Activated CD4-positive, alpha-beta T cell treated with anti-CD3 and anti-CD28 coated beads for 36 hours (primary cell): ENCODE results near the gene TBCD. TPM values are rescaled to one million over a fixed set of nuclear protein-coding genes. Genes with fewer than 3 reads are reported as not detected.

ENCODE experiments used
- ATAC-seq: fragments of 200-7000 bp; cut with Tn5 transposase; one replicate; pipeline ENCODE4 v1.10.0; 2021; ENCODE audit warnings: mild to moderate bottlenecking, moderate library complexity
- CTCF ChIA-PET: fragments of 350-600 bp; sonication (Branson Sonifier 250); formaldehyde crosslinking; loops from one replicate; lab custom pipeline; 2021; ENCODE audit warnings: antibody characterized with exemption; lab: Charles Lee
- POLR2A ChIA-PET: fragments of 350-600 bp; sonication (Branson Sonifier 250); formaldehyde crosslinking; loops from one replicate; lab custom pipeline; 2021; ENCODE audit warnings: antibody characterized with exemption, inconsistent platforms; lab: Charles Lee
- DNase-seq: peaks from one replicate; pipeline ENCODE4 v3.0.0-alpha.2; 2020
- H3K27ac Mint-ChIP-seq: one replicate; pipeline ENCODE4 v1.8.0; 2021; ENCODE audit warnings: mixed read lengths
- H3K27me3 Mint-ChIP-seq: one replicate; pipeline ENCODE4 v1.8.0; 2021; ENCODE audit warnings: mixed read lengths
- H3K36me3 Mint-ChIP-seq: one replicate; pipeline ENCODE4 v1.8.0; 2021; ENCODE audit warnings: low read depth, mixed read lengths
- H3K4me1 Mint-ChIP-seq: one replicate; pipeline ENCODE4 v1.8.0; 2021; ENCODE audit warnings: mixed read lengths
- H3K4me3 Mint-ChIP-seq: one replicate; pipeline ENCODE4 v1.8.0; 2021; ENCODE audit warnings: mild to moderate bottlenecking, moderate library complexity, mixed read lengths
- H3K9me3 Mint-ChIP-seq: one replicate; pipeline ENCODE4 v1.8.0; 2021; ENCODE audit warnings: low read depth, mixed read lengths
- intact Hi-C, 2 experiments: fragments of 100-400 bp; cut with DNase I in 1 of 2; cut with micrococcal nuclease in 1 of 2; formaldehyde crosslinking; loops; one replicate each; pipeline versions ENCODE4 v1.14.2 to v1.15.1; 2022 to 2024; cut with DNase I, micrococcal nuclease
- total RNA-seq, 2 experiments: library from RNA; stranded (reverse); gene quantifications; one replicate each; pipeline ENCODE4 v1.2.3, GENCODE V29; 2021

TBCD gene
- total RNA-seq, 2 experiments from 2014 or later: 83.3 to 97.2 TPM

DNA sequence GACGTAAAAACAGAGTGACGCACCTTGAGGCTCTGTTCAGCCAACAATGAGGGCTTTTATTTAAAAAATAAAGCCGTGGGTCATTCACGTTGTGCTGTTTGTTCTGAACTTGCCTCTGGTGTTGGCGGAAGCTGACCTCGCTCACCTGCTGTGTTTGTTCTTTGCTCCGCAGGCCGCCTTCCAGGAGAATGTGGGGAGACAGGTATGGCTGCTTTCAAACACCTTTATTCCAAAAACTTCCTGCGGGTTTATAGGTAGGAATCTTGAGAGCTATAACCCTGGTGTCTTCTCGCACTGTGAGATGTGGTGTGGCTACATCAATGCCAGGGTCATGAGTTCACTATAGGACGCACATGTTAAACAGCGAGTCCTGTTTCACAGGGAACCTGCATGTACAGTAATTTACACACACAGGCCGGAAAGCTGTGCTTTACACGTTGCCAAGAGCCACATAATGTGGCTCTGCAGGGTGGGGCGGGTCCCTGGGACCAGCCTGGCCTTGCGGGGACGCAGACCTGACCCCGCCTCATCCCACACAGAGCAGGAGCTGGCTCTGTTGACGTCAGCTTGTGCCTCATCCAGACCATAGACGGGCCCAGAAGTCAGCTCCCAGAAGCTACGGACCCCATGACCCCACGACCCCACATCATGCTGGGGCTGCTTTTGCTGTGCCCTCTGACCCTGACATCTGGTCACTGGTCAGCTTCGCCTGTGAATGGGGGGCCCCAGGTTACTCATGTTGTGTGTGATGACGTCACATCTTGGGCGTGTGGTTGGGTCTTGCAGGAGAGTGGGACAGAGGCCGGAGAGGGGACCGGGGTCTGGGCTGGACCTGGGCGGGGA is 137.9 kb downstream of the TBCD start:
- Mint-ChIP-seq H3K36me3 (peaks cover 25% of the 10 kb centered on the region), H3K9me3 (no peaks in the 10 kb centered on the region), H3K4me3 (no peak overlapping the region), H3K27ac (no peak overlapping the region), H3K4me1 (peaks cover 52% of the 10 kb centered on the region), H3K27me3 (no peaks in the 10 kb centered on the region)
- ChIA-PET CTCF (no interaction called here), POLR2A (no interaction called here)
- DNase-seq (no peak), ATAC-seq (no peak)
- intact Hi-C loops: no loop called here

DNA sequence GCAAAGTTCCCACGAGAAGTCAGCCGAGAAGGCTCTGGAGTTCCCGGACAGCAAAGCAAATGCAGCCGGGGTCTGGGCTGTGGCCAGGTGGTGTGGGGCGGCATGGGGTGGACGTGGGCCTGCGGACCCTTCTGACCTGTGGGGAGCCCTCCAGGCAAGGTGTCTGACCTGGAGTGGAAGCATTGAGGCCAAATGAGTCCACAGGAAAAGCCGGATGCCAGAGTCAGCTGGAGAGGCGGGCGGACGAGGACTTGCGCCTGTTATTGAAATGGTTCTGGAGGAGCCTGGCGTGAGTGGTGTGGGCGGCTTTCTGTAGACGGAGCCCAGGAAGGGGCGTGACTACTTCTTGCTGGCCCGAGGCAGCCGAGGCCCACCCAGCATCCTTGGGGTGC is 138.5 kb downstream of the TBCD start:
- H3K4me3 Mint-ChIP-seq: no peak overlapping the region
- ChIA-PET POLR2A (no interaction called here), CTCF (no interaction called here)
- peaks cover 24% of the 10 kb centered on the region for H3K36me3 Mint-ChIP-seq
- ATAC-seq (no peak), DNase-seq (no peak)
- no peaks in the 10 kb centered on the region for H3K9me3 Mint-ChIP-seq
- H3K4me1 Mint-ChIP-seq: peaks cover 48% of the 10 kb centered on the region
- H3K27ac Mint-ChIP-seq: no peak overlapping the region
- no peaks in the 10 kb centered on the region for H3K27me3 Mint-ChIP-seq
- intact Hi-C loops: no loop called here

DNA sequence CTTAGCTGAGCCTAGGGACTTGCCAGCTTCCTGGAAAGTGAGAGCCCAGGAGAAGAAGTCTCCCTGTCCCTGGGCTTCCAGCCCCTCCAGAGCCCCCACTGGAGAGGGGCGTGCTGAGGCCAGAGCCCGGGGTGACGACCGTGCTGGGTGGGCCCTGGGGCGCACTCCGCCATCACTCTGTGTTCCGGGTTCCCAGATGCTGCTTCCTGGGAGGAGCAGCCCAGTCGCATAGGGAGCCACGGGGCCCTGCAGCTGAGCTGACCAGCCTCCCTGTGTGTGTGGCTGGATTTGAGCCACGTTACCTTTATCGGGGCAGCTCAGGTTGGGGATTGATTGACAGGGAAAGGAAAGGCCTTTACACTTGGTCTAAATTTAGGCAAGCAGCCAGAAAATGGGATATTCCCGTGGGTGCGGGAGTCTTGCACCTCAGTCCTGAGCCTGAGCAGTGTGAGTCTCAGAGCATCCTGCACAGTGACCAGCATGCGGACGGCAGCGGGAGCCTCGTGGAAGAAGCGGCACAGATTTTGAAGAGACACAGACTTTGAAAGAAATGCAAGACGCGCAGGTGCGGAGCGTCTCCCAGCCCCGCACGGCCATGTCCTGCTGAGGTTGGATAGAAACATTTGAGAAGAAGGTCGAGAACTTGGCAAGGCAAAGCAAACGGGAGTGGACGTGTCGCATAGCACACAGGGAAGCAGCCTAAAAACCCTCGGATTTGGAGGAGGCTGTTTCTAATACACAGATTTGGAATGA is 139.2 kb downstream of the TBCD start:
- Mint-ChIP-seq H3K27ac (peak overlapping the region; percentile 4), H3K9me3 (no peaks in the 10 kb centered on the region), H3K27me3 (no peaks in the 10 kb centered on the region), H3K4me3 (no peak overlapping the region), H3K36me3 (peaks cover 24% of the 10 kb centered on the region), H3K4me1 (peaks cover 42% of the 10 kb centered on the region)
- CTCF ChIA-PET: no interaction called here
- ATAC-seq (no peak), DNase-seq (no peak)
- POLR2A ChIA-PET: no interaction called here
- intact Hi-C loops: no loop called here

DNA sequence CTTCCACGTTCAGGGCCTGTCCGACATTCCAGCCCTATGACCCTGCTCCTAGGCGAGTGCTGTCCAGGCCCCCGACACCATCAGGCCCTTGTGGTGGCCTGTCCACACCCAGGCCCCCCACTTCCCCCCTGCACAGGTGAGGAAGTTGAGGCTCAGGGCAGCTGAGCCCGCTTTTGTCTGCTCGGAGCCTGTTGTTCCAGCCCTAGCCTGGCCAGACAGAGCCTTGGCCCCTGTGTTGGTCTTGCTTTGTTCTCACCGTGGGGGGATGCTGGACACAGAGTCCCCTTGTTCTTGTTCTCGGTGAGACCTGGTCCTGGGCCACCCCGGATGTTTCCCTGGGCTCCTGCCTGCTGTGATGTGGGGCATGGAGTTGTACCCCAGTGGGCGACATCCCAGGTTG is 140.0 kb downstream of the TBCD start:
- POLR2A ChIA-PET: no interaction called here
- Mint-ChIP-seq H3K36me3 (peaks cover 27% of the 10 kb centered on the region), H3K4me1 (peaks cover 39% of the 10 kb centered on the region), H3K27me3 (no peaks in the 10 kb centered on the region), H3K27ac (no peak overlapping the region), H3K4me3 (no peak overlapping the region), H3K9me3 (no peaks in the 10 kb centered on the region)
- intact Hi-C loops: no loop called here
- CTCF ChIA-PET: no interaction called here
- ATAC-seq: no peak
- no peak for DNase-seq

DNA sequence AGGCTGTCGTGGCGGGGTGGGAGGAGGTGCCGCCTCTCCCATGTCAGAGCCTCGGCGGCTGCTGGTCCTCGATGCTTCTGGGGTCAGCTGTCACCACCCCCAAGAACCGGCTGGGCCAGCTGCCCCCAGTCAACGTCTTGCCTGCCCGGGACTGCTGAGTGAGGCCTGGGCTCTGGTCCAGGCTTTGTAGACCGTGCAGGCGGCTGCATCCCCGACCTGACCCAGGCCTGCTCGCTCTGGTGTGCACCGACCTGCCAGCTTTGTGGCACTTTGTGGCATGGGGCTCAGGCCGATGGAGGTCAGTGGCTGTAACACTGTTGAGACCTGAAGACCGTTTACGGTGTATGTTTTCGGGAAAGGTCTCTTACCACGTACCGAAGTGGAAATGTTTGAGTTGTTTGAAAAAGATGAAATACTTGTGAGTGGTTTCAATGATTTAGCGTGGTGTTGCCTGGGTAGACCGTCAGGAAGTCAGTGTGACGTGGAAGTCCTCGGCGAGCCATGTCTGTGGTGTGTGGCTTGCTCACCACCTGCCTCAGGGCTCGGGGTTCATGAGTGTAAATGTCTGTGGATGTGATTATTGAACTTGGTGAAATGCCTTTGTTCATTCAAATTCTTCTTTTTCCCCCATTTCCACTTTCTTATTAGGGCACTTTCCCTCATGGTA is 141.2 kb downstream of the TBCD start:
- Mint-ChIP-seq H3K4me3 (peak overlapping the region; percentile 56), H3K9me3 (no peaks in the 10 kb centered on the region), H3K27me3 (no peaks in the 10 kb centered on the region), H3K36me3 (peaks cover 24% of the 10 kb centered on the region), H3K4me1 (peaks cover 32% of the 10 kb centered on the region), H3K27ac (peak overlapping the region; percentile 83)
- peak; percentile 71 for DNase-seq
- ChIA-PET POLR2A (no interaction called here), CTCF (interaction anchor here (0.7 to 1.1 kb wide), 2 partner anchors 30 to 118 kb away, joined by 3 read pairs; no protein-coding TSS in a partner anchor)
- ATAC-seq: peak; percentile 88
- intact Hi-C loops: no loop called here

DNA sequence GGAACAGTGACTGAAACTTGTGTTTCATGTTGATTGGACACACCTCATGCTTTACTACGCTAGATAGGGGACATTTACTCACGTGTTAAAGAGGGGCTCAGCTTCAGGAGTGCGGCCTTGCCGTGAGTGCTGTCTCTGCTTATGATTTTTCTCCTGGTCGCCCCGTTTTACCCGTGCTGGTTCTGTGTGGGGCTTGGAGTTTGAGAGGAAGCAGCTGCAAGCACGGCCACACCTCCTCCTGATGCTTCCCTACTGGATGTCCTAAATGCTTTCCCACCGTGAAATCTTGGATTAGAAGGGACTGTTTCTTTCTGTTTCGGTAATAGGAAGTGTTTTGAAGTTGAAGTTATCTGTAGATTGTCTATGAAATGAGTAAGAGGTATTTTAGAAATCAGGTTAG is 141.9 kb downstream of the TBCD start:
- peak overlapping the region; percentile 83 for H3K27ac Mint-ChIP-seq
- H3K27me3 Mint-ChIP-seq: no peaks in the 10 kb centered on the region
- ATAC-seq (peak; percentile 25), DNase-seq (no peak)
- peak overlapping the region; percentile 56 for H3K4me3 Mint-ChIP-seq
- ChIA-PET POLR2A (no interaction called here), CTCF (interaction anchor here (0.7 kb wide), 1 partner anchor 31 kb away, joined by 3 read pairs; no protein-coding TSS in a partner anchor)
- no peaks in the 10 kb centered on the region for H3K9me3 Mint-ChIP-seq
- intact Hi-C loops: no loop called here
- peaks cover 29% of the 10 kb centered on the region for H3K36me3 Mint-ChIP-seq
- H3K4me1 Mint-ChIP-seq: peaks cover 32% of the 10 kb centered on the region

DNA sequence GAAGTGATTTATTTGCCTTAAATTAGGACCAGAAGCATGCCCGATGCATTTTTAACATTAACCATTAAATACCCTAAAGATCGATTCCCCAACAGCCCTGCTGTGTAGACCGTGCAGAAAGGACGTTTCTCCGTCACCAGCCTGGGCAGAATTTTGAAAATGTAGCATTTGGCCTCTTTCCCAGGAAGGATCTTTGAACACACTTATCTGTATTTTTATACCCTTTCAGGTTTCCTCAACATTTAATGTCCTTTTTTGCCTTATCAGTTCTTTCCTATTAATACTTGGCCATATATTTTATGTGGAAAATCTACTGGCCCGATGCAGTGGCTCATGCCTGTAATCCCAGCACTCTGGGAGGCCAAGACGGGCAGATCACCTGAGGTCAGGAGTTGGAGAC is 142.5 kb downstream of the TBCD start:
- peak overlapping the region; percentile 56 for H3K4me3 Mint-ChIP-seq
- no peaks in the 10 kb centered on the region for H3K27me3 Mint-ChIP-seq
- ChIA-PET POLR2A (no interaction called here), CTCF (no interaction called here)
- ATAC-seq: no peak
- no peaks in the 10 kb centered on the region for H3K9me3 Mint-ChIP-seq
- no peak for DNase-seq
- peaks cover 31% of the 10 kb centered on the region for H3K36me3 Mint-ChIP-seq
- intact Hi-C loops: no loop called here
- peak overlapping the region; percentile 83 for H3K27ac Mint-ChIP-seq
- H3K4me1 Mint-ChIP-seq: peaks cover 32% of the 10 kb centered on the region

DNA sequence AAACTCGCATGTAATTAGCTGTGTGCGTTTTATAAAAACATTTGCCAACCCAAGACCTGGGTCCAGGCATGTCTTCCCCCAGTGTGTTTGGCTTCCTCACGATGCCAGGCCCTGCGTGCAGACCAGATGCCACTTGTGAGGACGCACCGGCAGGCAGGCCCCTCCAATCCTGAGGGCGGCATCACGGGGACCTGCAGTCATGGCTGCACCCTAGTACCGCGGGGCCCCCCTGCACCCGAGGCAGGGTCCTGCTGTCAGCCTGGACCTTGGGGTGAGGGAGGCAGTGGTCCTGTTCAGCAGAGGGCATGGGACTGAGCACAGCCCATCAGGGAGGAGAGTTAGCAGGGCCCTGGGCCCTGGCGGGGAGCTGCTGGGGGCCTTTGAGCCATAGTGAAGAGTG is 143.2 kb downstream of the TBCD start:
- Mint-ChIP-seq H3K4me3 (no peak overlapping the region), H3K9me3 (no peaks in the 10 kb centered on the region), H3K4me1 (peaks cover 35% of the 10 kb centered on the region), H3K27ac (no peak overlapping the region), H3K27me3 (no peaks in the 10 kb centered on the region), H3K36me3 (peaks cover 28% of the 10 kb centered on the region)
- intact Hi-C loops: no loop called here
- ChIA-PET POLR2A (no interaction called here), CTCF (no interaction called here)
- ATAC-seq (no peak), DNase-seq (no peak)

DNA sequence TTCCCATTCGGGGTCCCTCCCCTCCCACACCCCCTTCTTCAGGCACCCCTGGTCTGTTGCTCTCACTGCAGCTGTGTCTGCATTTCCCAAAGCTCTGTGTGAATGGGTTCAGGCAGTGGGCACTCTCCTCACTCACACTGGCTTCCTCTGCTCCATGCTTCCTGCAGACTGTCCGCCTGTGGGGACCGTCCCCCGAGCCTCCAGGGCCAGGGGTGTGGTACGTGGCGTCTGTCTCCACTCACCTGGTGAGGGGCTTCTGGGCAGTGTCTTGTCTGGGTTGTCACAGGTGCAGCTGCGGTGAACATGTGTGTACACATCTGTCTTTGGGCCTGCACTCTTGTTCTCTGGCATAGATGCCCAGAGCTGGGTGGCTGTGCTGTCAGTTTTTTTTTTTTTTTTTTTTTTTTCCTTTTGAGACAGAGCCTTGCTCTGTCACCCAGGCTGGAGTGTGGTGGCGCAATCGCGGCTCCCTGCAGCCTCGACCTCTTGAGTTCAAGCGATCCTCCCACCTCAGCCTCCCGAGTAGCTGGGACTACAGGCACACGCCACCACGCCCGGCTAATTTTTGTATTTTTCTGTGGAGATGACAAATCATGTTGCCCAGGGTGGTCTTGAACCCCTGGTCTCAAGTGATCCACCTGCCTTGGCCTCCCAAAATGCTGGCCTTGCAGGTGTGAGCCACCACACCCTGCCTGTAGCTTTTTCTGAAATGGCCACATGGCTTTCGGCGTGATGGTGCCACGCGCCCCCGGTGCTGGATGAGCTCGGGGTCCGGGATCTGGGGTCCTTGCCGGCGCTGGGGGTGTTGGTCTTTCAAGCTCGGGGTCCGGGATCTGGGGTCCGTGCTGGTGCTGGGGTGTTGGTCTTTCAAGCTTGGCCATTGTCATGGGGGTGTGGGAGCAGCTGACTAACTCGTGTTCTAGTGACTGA is 144.5 kb downstream of the TBCD start:
- no peak overlapping the region for H3K27ac Mint-ChIP-seq
- CTCF ChIA-PET: no interaction called here
- DNase-seq (no peak), ATAC-seq (no peak)
- no peak overlapping the region for H3K4me3 Mint-ChIP-seq
- POLR2A ChIA-PET: no interaction called here
- peaks cover 28% of the 10 kb centered on the region for H3K36me3 Mint-ChIP-seq
- H3K4me1 Mint-ChIP-seq: peaks cover 34% of the 10 kb centered on the region
- no peaks in the 10 kb centered on the region for H3K9me3 Mint-ChIP-seq
- intact Hi-C loops: no loop called here
- H3K27me3 Mint-ChIP-seq: no peaks in the 10 kb centered on the region

DNA sequence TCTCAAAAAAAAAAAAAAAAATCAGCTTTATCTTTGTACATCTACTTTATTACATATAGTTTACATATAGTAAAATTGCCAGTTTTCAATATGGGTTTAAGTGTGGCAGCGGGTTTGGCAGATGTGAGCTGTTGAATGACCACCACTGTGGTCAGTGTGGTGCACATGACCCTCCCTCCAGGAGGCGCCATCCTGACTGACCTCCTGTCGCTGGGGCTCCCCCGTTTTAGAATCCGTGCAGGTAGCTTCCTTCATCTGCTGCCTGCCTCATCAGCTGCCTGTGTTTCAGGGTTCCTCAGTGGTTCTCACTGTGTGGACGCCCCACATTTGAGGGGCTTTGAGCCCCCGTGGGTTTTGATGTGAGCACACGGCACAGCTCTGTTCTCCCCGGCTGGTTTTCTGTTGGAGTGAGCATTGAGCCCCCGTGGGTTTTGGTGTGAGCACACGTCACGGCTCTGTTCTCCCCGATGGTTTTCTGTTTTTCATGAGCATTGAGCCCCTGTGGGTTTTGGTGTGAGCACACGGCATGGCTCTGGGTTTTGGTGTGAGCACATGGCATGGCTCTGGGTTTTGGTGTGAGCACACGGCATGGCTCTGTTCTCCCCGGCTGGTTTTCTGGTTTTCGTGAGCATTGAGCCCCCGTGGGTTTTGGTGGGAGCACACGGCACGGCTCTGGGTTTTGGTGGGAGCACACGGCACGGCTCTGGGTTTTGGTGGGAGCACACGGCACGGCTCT is 145.8 kb downstream of the TBCD start:
- ChIA-PET CTCF (interaction anchor here (0.6 kb wide), 2 partner anchors 73 to 174 kb away, joined by 3 to 4 read pairs; no protein-coding TSS in a partner anchor), POLR2A (no interaction called here)
- H3K9me3 Mint-ChIP-seq: no peaks in the 10 kb centered on the region
- H3K27ac Mint-ChIP-seq: peak overlapping the region; percentile 6
- no peak for ATAC-seq
- H3K4me3 Mint-ChIP-seq: no peak overlapping the region
- H3K27me3 Mint-ChIP-seq: no peaks in the 10 kb centered on the region
- no peak for DNase-seq
- intact Hi-C loops: loop anchor here in 1 of 2 experiments (1.0 kb wide), 1 partner anchor 30 kb away; no protein-coding TSS in a partner anchor
- peaks cover 27% of the 10 kb centered on the region for H3K36me3 Mint-ChIP-seq
- peaks cover 28% of the 10 kb centered on the region for H3K4me1 Mint-ChIP-seq
